ENCODE data around the gene FRMD4A. TPM values are rescaled to one million over a fixed set of nuclear protein-coding genes. Genes with fewer than 3 reads are reported as not detected.
A peak's percentile ranks its signal among the peaks of the same experiment; 100 is the strongest.

The FRMD4A gene
- total and polyA plus RNA-seq, 5 donors from 2014 or later = 0.34 to 2.4 (median 0.54) TPM

GRCh38 chr10:14036233-14036632 lies 294.5 kb downstream of the FRMD4A start:
- H3K36me3 Mint-ChIP-seq = no peaks in the 10 kb centered on the region
- H3K27me3 Mint-ChIP-seq = no peaks in the 10 kb centered on the region
- H3K4me3 Mint-ChIP-seq = no peak overlapping the region

GRCh38 chr10:14035506-14035905 lies 295.2 kb downstream of the FRMD4A start:
- Histone ChIP-seq H3K27ac (ENCODE audit: insufficient read depth, low read length, poor library complexity, severe bottlenecking) (no peak overlapping the region), H3K27me3 (ENCODE audit: control insufficient read depth, insufficient read depth, low read length) (no peaks in the 10 kb centered on the region), H3K9me3 (ENCODE audit: control insufficient read depth in 2 of 2, low read length in 2 of 2) (no peaks in the 10 kb centered on the region), H3K36me3 (ENCODE audit: control insufficient read depth, insufficient read depth, low read length) (no peaks in the 10 kb centered on the region), H3K4me1 (ENCODE audit: control insufficient read depth, insufficient read depth, low read length, poor library complexity, severe bottlenecking) (no peaks in the 10 kb centered on the region), H3K4me3 (ENCODE audit: low read depth, low read length) (no peak overlapping the region)
- Mint-ChIP-seq H3K27ac (no peak overlapping the region), H3K27me3 (no peaks in the 10 kb centered on the region), H3K9me3 (no peaks in the 10 kb centered on the region), H3K4me3 (no peak overlapping the region), H3K36me3 (no peaks in the 10 kb centered on the region), H3K4me1 (peaks cover 0 to 9% (median 2%) of the 10 kb centered on the region in 4 donors)
- DNase-seq = no peak
- no peak for ATAC-seq (ENCODE audit: low read depth in 2 of 2)

More at GRCh38 chr10:14036233-14036632, 294.5 kb downstream of the FRMD4A start:
- H3K9me3 ChIP-seq (ENCODE audit: control insufficient read depth in 2 of 2, low read length in 2 of 2) = no peaks in the 10 kb centered on the region
- no peaks in the 10 kb centered on the region for H3K9me3 Mint-ChIP-seq
- no peaks in the 10 kb centered on the region for H3K27me3 ChIP-seq (ENCODE audit: control insufficient read depth, insufficient read depth, low read length)
- no peaks in the 10 kb centered on the region for H3K4me1 ChIP-seq (ENCODE audit: control insufficient read depth, insufficient read depth, low read length, poor library complexity, severe bottlenecking)
- no peak overlapping the region for H3K4me3 ChIP-seq (ENCODE audit: low read depth, low read length)
- peaks cover 0 to 11% (median 2%) of the 10 kb centered on the region in 4 donors for H3K4me1 Mint-ChIP-seq
- H3K36me3 ChIP-seq (ENCODE audit: control insufficient read depth, insufficient read depth, low read length) = no peaks in the 10 kb centered on the region
- H3K27ac ChIP-seq (ENCODE audit: insufficient read depth, low read length, poor library complexity, severe bottlenecking) = no peak overlapping the region
- no peak for ATAC-seq (ENCODE audit: low read depth in 2 of 2)
- H3K27ac Mint-ChIP-seq = no peak overlapping the region
- DNase-seq = no peak

- Mint-ChIP-seq H3K27ac (no peak overlapping the region), H3K4me3 (no peak overlapping the region), H3K9me3 (no peaks in the 10 kb centered on the region), H3K36me3 (no peaks in the 10 kb centered on the region), H3K4me1 (peaks cover 0 to 9% (median 2%) of the 10 kb centered on the region in 4 donors), H3K27me3 (peaks cover 5% of the 10 kb centered on the region)
- Histone ChIP-seq H3K4me3 (ENCODE audit: low read depth, low read length) (no peak overlapping the region), H3K9me3 (ENCODE audit: control insufficient read depth in 2 of 2, low read length in 2 of 2) (no peaks in the 10 kb centered on the region), H3K27me3 (ENCODE audit: control insufficient read depth, insufficient read depth, low read length) (peaks cover 6% of the 10 kb centered on the region), H3K4me1 (ENCODE audit: control insufficient read depth, insufficient read depth, low read length, poor library complexity, severe bottlenecking) (no peaks in the 10 kb centered on the region), H3K36me3 (ENCODE audit: control insufficient read depth, insufficient read depth, low read length) (no peaks in the 10 kb centered on the region), H3K27ac (ENCODE audit: insufficient read depth, low read length, poor library complexity, severe bottlenecking) (no peak overlapping the region)
- DNase-seq = peak in 2 of 3 donors; percentile 18 to 28
- peak in 1 of 2 donors; percentile 8 for ATAC-seq (ENCODE audit: low read depth in 2 of 2)
Observed at GRCh38 chr10:14032406-14032998, 298.2 kb downstream of the FRMD4A start.

GRCh38 chr10:14026325-14026724 lies 304.4 kb downstream of the FRMD4A start:
- Histone ChIP-seq H3K4me3 (ENCODE audit: low read depth, low read length) (no peak overlapping the region), H3K4me1 (ENCODE audit: control insufficient read depth, insufficient read depth, low read length, poor library complexity, severe bottlenecking) (no peaks in the 10 kb centered on the region), H3K27me3 (ENCODE audit: control insufficient read depth, insufficient read depth, low read length) (peaks cover 6% of the 10 kb centered on the region), H3K36me3 (ENCODE audit: control insufficient read depth, insufficient read depth, low read length) (no peaks in the 10 kb centered on the region), H3K9me3 (ENCODE audit: control insufficient read depth in 2 of 2, low read length in 2 of 2) (no peaks in the 10 kb centered on the region), H3K27ac (ENCODE audit: insufficient read depth, low read length, poor library complexity, severe bottlenecking) (no peak overlapping the region)
- Mint-ChIP-seq H3K36me3 (no peaks in the 10 kb centered on the region), H3K4me1 (peaks cover 3 to 24% (median 5%) of the 10 kb centered on the region in 4 donors), H3K4me3 (no peak overlapping the region), H3K27me3 (peaks cover 14% of the 10 kb centered on the region), H3K27ac (peak overlapping the region in 1 of 3 donors; percentile 33), H3K9me3 (no peaks in the 10 kb centered on the region)
- ATAC-seq (ENCODE audit: low read depth in 2 of 2) (no peak), DNase-seq (no peak)

- DNase-seq (no peak), ATAC-seq (ENCODE audit: low read depth in 2 of 2) (no peak)
- no peaks in the 10 kb centered on the region for H3K36me3 Mint-ChIP-seq
- H3K27me3 Mint-ChIP-seq = peaks cover 14% of the 10 kb centered on the region
- no peaks in the 10 kb centered on the region for H3K9me3 Mint-ChIP-seq
- Histone ChIP-seq H3K36me3 (ENCODE audit: control insufficient read depth, insufficient read depth, low read length) (no peaks in the 10 kb centered on the region), H3K27me3 (ENCODE audit: control insufficient read depth, insufficient read depth, low read length) (peaks cover 6% of the 10 kb centered on the region), H3K4me1 (ENCODE audit: control insufficient read depth, insufficient read depth, low read length, poor library complexity, severe bottlenecking) (no peaks in the 10 kb centered on the region), H3K27ac (ENCODE audit: insufficient read depth, low read length, poor library complexity, severe bottlenecking) (no peak overlapping the region), H3K9me3 (ENCODE audit: control insufficient read depth in 2 of 2, low read length in 2 of 2) (no peaks in the 10 kb centered on the region), H3K4me3 (ENCODE audit: low read depth, low read length) (no peak overlapping the region)
- no peak overlapping the region for H3K27ac Mint-ChIP-seq
- H3K4me1 Mint-ChIP-seq = peaks cover 3 to 24% (median 5%) of the 10 kb centered on the region in 4 donors
- no peak overlapping the region for H3K4me3 Mint-ChIP-seq
Observed at GRCh38 chr10:14025283-14026189, 305.2 kb downstream of the FRMD4A start.

- Histone ChIP-seq H3K36me3 (ENCODE audit: control insufficient read depth, insufficient read depth, low read length) (no peaks in the 10 kb centered on the region), H3K4me1 (ENCODE audit: control insufficient read depth, insufficient read depth, low read length, poor library complexity, severe bottlenecking) (no peaks in the 10 kb centered on the region), H3K4me3 (ENCODE audit: low read depth, low read length) (no peak overlapping the region), H3K27me3 (ENCODE audit: control insufficient read depth, insufficient read depth, low read length) (peaks cover 6% of the 10 kb centered on the region), H3K27ac (ENCODE audit: insufficient read depth, low read length, poor library complexity, severe bottlenecking) (no peak overlapping the region), H3K9me3 (ENCODE audit: control insufficient read depth in 2 of 2, low read length in 2 of 2) (peaks cover 0 to 2% of the 10 kb centered on the region in 2 experiments)
- Mint-ChIP-seq H3K27me3 (peaks cover 14% of the 10 kb centered on the region), H3K27ac (peak overlapping the region in 2 of 3 donors; percentile 53 to 76), H3K4me1 (peaks cover 3 to 24% (median 5%) of the 10 kb centered on the region in 4 donors), H3K4me3 (no peak overlapping the region), H3K36me3 (no peaks in the 10 kb centered on the region), H3K9me3 (no peaks in the 10 kb centered on the region)
- no peak for ATAC-seq (ENCODE audit: low read depth in 2 of 2)
- no peak for DNase-seq
Observed at GRCh38 chr10:14024329-14025202, 306.2 kb downstream of the FRMD4A start.

- Histone ChIP-seq H3K4me1 (ENCODE audit: control insufficient read depth, insufficient read depth, low read length, poor library complexity, severe bottlenecking) (no peaks in the 10 kb centered on the region), H3K27ac (ENCODE audit: insufficient read depth, low read length, poor library complexity, severe bottlenecking) (no peak overlapping the region), H3K4me3 (ENCODE audit: low read depth, low read length) (no peak overlapping the region), H3K36me3 (ENCODE audit: control insufficient read depth, insufficient read depth, low read length) (no peaks in the 10 kb centered on the region), H3K9me3 (ENCODE audit: control insufficient read depth in 2 of 2, low read length in 2 of 2) (peaks cover 3 to 9% of the 10 kb centered on the region in 2 experiments), H3K27me3 (ENCODE audit: control insufficient read depth, insufficient read depth, low read length) (peaks cover 2% of the 10 kb centered on the region)
- no peak for ATAC-seq (ENCODE audit: low read depth in 2 of 2)
- no peaks in the 10 kb centered on the region for H3K36me3 Mint-ChIP-seq
- peaks cover 3 to 24% (median 5%) of the 10 kb centered on the region in 4 donors for H3K4me1 Mint-ChIP-seq
- H3K27ac Mint-ChIP-seq = peak overlapping the region in 1 of 3 donors; percentile 53
- no peak overlapping the region for H3K4me3 Mint-ChIP-seq
- no peak for DNase-seq
- peaks cover 10% of the 10 kb centered on the region for H3K27me3 Mint-ChIP-seq
- peaks cover 0 to 3% (median 1%) of the 10 kb centered on the region in 7 donors for H3K9me3 Mint-ChIP-seq
Observed at GRCh38 chr10:14023673-14024328, 306.9 kb downstream of the FRMD4A start.
